ENCODE data around the gene DPP10. TPM values are rescaled to one million over a fixed set of nuclear protein-coding genes. Genes with fewer than 3 reads are reported as not detected.
"Not testable (repeated sequence)": the region's sequence is repeated elsewhere in the genome, so short reads cannot be mapped to it uniquely, and the experiment has no call there.

DPP10 gene
- total and polyA plus RNA-seq, 7 donors: 0.60 to 4.4 (median 3.5) TPM

DNA sequence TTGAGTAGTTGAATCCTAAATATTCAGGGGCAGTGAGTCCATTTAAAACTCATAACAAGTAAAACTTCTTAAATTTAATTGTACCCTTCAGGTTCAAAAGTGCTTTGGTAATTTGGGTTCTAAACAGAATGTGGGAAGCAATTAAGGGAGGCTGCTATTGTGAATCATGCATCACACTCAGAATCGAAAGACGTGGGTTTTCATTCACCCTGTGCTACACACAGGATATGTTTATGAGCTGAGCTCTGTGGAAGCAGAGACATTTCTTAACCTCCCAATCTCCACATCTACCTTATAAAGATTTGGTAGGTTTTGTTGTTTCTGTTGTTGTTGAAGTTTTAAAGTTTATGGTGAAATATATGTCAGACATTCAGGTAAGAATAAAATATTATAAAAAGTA lies 633.4 kb downstream of the DPP10 start:
- Histone ChIP-seq H3K4me3 (no peak overlapping the region), H3K4me1 (no peaks in the 10 kb centered on the region), H3K27ac (no peak overlapping the region), H3K9me3 (no peaks in the 10 kb centered on the region), H3K27me3 (no peaks in the 10 kb centered on the region), H3K36me3 (no peaks in the 10 kb centered on the region)
- 74 to 90% methylated on average over 2 of the region's 2 CpGs for WGBS, 2 donors
- intact Hi-C loops (cut with DNase I): no loop called here
- DNase-seq: no peak
- no peak for TF ChIP-seq EP300 (IDR thresholded peaks at IDR 0.05)
- no peak for TF ChIP-seq POLR2A (IDR thresholded peaks at IDR 0.05)
- no peak for TF ChIP-seq POLR2AphosphoS5 (IDR thresholded peaks at IDR 0.05)
- TF ChIP-seq, protein P1, sequence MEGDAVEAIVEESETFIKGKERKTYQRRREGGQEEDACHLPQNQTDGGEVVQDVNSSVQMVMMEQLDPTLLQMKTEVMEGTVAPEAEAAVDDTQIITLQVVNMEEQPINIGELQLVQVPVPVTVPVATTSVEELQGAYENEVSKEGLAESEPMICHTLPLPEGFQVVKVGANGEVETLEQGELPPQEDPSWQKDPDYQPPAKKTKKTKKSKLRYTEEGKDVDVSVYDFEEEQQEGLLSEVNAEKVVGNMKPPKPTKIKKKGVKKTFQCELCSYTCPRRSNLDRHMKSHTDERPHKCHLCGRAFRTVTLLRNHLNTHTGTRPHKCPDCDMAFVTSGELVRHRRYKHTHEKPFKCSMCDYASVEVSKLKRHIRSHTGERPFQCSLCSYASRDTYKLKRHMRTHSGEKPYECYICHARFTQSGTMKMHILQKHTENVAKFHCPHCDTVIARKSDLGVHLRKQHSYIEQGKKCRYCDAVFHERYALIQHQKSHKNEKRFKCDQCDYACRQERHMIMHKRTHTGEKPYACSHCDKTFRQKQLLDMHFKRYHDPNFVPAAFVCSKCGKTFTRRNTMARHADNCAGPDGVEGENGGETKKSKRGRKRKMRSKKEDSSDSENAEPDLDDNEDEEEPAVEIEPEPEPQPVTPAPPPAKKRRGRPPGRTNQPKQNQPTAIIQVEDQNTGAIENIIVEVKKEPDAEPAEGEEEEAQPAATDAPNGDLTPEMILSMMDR (IDR thresholded peaks at IDR 0.05): no peak

DNA sequence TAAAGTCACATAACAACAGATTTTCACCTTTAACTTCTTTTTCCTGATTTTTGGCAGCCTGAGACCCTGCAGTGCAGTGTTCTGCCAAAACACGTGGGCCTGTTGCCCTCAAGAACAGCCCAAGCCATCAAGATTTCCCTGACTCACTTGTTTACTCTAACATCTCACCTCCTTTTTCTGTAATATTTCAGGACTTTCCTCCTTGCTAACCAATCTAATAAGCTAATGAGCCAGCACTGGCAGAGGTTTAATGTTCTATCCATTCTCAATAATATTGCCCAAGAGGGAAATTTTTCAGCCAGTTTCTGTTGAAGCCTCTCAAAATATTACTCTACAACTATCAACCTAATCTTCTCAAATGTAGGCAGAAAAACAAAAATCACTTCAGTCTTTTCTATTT lies 635.2 kb downstream of the DPP10 start:
- intact Hi-C loops (cut with DNase I): no loop called here
- Histone ChIP-seq H3K27ac (no peak overlapping the region), H3K4me1 (no peaks in the 10 kb centered on the region), H3K36me3 (no peaks in the 10 kb centered on the region), H3K27me3 (no peaks in the 10 kb centered on the region), H3K4me3 (no peak overlapping the region), H3K9me3 (no peaks in the 10 kb centered on the region)
- DNase-seq: no peak
- TF ChIP-seq EP300 (IDR thresholded peaks at IDR 0.05): no peak
- no peak for TF ChIP-seq POLR2AphosphoS5 (IDR thresholded peaks at IDR 0.05)
- TF ChIP-seq POLR2A (IDR thresholded peaks at IDR 0.05): no peak
- TF ChIP-seq, protein P1 (IDR thresholded peaks at IDR 0.05): no peak
- WGBS, 2 donors: 70 to 71% methylated on average over 1 of the region's 1 CpG

DNA sequence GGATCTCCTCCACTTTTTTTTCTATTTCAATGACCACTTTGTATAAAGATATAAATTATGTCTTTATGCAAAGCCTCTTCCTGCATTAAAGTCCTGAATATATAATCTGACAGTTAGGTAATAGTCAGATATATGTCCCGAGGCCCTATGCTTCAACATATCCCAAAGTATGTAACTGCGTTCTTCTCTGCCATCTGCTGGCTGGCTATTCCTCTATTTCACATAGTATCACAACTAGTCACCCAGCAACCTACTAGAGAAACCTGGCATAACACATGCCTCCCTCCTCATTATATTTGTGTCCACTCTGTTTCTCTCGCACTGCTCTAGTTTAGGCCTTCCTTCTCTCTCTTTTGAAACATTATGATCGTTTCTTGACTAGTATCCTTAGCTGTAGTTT lies 640.8 kb downstream of the DPP10 start:
- Histone ChIP-seq H3K4me1 (no peaks in the 10 kb centered on the region), H3K9me3 (no peaks in the 10 kb centered on the region), H3K27ac (no peak overlapping the region), H3K4me3 (no peak overlapping the region), H3K36me3 (no peaks in the 10 kb centered on the region), H3K27me3 (no peaks in the 10 kb centered on the region)
- 84 to 86% methylated on average over 4 of the region's 4 CpGs for WGBS, 2 donors
- no peak for DNase-seq
- TF ChIP-seq EP300 (IDR thresholded peaks at IDR 0.05): no peak
- TF ChIP-seq POLR2AphosphoS5 (IDR thresholded peaks at IDR 0.05): no peak
- TF ChIP-seq, protein P1 (IDR thresholded peaks at IDR 0.05): no peak
- no peak for TF ChIP-seq POLR2A (IDR thresholded peaks at IDR 0.05)
- intact Hi-C loops (cut with DNase I): no loop called here

DNA sequence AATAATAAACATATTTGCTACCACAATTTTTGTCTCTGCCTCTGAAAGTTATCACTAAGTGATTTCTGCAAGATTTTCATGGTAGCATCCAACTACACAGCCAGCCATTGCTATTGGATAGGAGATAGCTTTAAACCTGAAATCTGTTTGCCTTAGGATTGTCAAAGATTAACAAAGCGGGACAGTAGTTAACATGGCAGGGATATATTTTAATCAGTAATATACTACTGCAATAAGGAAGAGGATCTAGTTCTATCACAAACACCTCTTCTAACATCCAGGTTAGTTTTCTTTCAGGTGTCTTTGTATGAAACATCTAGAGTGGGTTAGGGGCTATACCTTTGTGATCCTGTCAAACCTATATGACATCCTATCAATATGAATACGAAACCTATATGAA lies 641.3 kb downstream of the DPP10 start:
- Histone ChIP-seq H3K36me3 (no peaks in the 10 kb centered on the region), H3K27ac (no peak overlapping the region), H3K4me1 (no peaks in the 10 kb centered on the region), H3K4me3 (no peak overlapping the region), H3K27me3 (no peaks in the 10 kb centered on the region), H3K9me3 (no peaks in the 10 kb centered on the region)
- TF ChIP-seq EP300 (IDR thresholded peaks at IDR 0.05) (no peak), POLR2A (IDR thresholded peaks at IDR 0.05) (no peak), POLR2AphosphoS5 (IDR thresholded peaks at IDR 0.05) (no peak)
- TF ChIP-seq, protein P1 (IDR thresholded peaks at IDR 0.05): no peak
- DNase-seq: no peak
- intact Hi-C loops (cut with DNase I): no loop called here
- 58 to 88% methylated on average over 2 of the region's 2 CpGs for WGBS, 2 donors

DNA sequence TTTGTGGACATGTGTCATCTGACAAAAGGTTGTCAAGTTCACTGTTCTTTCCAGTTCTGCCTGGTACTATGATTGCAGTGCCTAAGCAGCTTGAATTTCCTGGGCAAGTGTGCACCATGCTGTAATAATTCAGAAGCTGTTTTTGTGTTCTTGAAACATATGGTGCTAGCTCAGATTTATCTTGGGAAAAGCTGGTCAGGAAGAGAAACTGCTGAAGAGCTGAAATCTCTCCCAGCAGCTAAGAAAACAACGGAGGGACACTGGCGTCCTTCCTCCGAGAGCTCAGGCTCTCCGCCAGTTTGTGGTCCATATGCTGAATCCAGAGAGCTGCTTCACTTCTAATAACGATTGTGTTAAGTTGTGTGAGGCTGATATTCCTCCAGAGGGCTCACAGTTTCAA lies 642.0 kb downstream of the DPP10 start:
- Histone ChIP-seq H3K4me1 (no peaks in the 10 kb centered on the region), H3K4me3 (no peak overlapping the region), H3K27ac (no peak overlapping the region), H3K27me3 (no peaks in the 10 kb centered on the region), H3K36me3 (no peaks in the 10 kb centered on the region), H3K9me3 (no peaks in the 10 kb centered on the region)
- WGBS, 2 donors: 79 to 86% methylated on average over 5 of the region's 5 CpGs
- TF ChIP-seq, protein P1 (IDR thresholded peaks at IDR 0.05): no peak
- TF ChIP-seq EP300 (IDR thresholded peaks at IDR 0.05) (no peak), POLR2A (IDR thresholded peaks at IDR 0.05) (no peak), POLR2AphosphoS5 (IDR thresholded peaks at IDR 0.05) (no peak)
- no peak for DNase-seq
- intact Hi-C loops (cut with DNase I): no loop called here

DNA sequence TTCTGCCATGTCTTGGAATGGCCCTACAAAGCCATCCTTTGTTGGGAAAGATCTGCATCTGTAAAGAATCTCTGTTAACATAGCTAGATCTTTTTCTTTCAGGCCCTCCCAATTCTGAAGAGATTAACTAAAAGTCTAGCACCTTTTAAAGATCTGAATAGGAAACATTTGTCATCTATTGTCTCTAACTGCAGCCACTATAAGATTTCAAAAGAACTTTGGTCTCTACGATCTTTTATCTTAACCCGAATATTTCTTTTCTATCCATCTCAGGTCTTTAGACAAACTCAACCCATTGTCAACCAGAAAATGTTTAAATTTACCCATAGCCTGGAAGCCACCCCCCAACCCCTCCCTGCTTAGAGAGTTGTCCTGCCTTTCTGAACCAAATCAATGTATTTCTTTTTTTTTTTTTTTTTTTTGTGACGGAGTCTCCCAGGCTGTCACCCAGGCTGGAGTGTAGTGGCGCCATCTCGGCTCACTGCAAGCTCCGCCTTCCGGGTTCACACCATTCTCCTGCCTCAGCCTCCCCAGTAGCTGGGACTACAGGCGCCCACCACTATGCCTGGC lies 643.7 kb downstream of the DPP10 start:
- intact Hi-C loops (cut with DNase I); H3K4me1 ChIP-seq; H3K9me3 ChIP-seq; H3K27ac ChIP-seq; H3K27me3 ChIP-seq; DNase-seq; H3K4me3 ChIP-seq; H3K36me3 ChIP-seq: not testable (repeated sequence)
- WGBS, 2 donors: 91 to 95% methylated on average over 8 of the region's 8 CpGs

All from sigmoid colon (tissue), 7 donors.